ENCODE measurements around the gene HCRTR1.

The HCRTR1 gene

DNA sequence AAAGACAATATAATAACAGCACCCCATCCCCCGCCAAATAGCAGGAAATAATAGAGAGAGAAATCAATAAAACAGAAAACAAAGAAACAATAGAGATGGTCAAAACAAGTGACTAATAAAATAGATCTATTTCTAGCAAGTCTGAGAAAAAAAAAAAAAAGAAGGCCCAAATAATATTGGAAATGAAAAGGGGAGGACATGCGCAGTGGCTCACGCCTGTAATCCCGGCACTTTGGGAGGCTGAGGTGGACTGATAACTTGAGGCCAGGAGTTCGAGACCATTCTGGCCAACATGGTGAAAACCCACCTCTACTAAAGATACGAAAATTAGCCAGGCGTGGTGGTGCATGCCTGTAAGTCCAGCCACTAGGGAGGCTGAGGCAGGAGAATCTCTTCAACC, 18.5 kb upstream of the HCRTR1 start:
- no peak for DNase-seq (ENCODE audit: low read depth)

DNA sequence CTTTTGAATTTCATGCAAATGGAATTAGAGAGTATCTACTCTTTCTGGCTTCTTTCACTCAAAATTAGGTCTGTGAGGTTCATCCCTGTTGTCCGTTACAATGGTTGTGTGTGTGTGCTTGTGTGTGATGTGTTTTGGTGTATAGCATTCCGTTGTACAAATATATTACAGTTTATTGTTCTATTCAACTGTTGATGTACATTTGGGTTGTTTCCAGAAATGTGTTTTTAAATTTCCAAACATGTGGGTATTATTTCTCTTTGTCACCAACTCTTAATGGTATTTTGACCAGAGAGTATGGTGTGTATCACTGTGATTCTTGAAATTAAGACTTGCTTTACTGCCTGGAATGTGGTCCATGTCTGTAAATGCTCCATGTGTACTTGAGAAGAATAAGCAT, 16.8 kb upstream of the HCRTR1 start:
- no peak for DNase-seq (ENCODE audit: low read depth)

DNA sequence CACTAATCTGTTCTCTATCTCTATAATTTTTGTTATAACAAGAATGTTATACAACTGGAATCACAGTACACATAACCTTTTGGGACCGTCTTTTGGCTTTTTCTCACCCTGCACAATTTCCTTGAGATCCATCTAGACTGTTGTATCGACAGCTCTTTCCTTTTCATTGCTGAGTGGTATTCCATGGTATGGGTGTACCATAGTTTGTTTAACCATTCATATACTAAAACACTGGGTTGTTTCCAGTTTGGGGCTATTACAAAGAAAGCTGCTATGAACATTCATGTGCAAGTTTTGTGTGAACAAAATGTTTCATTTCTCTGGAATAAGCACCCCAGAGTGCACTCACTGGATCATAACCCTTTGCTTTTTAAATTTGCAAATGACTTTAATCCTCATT, 15.4 kb upstream of the HCRTR1 start:
- DNase-seq (ENCODE audit: low read depth): no peak

DNA sequence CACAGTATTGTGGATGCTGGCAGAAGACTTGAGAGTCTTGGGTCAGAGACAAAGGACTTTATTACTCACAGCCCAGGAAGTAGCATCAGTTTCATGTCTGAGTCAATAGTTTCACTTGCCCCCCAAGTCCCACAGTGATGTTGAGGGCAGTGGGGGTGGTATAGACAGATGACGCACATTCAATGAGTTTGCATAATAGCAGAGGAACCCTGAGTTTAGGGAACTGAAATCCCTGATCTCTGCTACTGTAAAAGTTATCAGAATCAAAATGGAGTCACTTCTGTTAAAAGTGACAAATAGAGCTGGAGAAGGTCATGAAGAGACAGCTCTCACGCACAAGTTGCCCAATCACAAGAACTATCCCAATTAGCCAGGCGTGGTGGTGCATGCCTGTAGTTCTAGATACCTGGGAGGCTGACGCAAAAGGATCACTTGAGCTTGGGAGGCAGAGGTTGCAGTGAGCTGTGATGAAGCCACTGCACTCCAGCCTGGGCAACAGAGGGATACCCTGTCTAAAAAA, 11.5 kb upstream of the HCRTR1 start:
- DNase-seq (ENCODE audit: low read depth): no peak

DNA sequence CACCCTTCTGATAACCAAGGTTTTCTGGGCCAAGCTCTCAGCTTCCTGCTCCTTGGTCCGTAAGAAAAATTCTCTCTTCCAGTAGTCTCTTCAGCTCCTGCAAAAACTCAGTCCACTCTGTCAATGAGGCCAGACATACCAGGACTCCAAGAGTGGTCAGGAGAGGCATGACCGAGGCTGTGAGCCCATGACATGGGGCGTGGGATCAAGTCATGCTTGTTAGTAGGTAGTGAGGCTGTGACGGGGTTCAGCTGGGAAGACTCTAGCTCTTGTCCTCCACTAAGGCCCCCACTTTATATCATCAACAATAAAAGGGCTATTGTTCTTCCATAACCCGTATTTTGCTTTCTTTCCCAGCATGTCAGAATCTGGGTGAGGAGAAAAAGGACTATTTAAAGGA, 10.1 kb upstream of the HCRTR1 start:
- no peak for DNase-seq (ENCODE audit: low read depth)

DNA sequence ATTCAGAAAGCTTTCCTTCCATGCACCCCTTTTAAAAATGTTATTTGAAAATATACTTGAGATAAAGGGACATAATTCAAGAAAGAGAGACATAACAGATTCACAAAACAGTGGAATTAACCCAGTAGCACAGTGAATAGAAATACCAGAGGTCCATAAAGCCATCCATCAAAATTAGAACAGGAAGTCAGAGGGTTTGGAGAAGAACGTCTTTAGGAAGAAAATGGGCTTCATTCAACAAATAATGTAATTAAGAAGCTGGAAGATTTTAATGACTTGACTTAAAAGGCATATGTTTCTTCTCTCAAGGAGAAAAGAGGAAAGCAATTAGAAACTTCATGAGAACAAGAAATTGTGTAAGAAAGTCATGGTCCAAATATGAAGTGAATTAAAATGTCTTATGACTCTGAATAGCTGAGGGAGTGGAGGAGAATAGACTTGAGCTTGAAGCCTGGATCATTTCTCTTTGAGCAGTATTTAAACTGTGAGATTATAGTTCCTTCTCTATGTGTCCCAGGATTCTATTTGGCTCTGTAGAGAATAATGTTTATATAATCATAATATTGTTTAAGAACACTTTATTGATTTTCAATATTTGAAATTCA, 7.9 kb upstream of the HCRTR1 start:
- no peak for DNase-seq (ENCODE audit: low read depth)

DNA sequence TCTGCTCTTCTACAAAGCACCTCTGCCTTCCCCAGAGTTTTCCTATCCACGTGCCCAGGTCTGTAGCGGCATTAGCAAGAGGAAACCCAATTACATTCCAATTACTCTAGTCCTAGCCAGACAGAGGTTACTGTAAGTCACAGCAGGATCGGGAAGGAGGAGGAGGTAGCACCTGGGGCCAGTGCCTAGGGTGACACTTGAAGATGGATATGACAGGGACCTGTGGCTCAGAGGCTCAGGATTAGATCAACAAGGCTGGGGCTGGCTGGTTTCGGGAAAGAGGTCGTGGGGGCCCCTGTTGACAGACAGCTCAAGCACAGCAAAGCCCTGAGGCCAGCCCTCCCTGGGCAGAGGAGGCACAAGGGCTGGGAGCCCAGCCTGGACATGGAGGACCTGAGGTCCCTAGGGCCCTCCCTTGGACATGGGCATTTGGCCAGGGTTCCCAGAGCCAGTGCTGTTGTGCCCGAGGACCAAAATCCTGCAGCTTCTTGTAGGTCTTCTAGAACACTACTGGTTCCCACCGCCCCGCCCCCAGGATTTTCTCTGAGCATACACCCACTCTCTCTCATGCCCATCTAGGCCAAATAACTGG, 3.0 kb upstream of the HCRTR1 start:
- no peak for DNase-seq (ENCODE audit: low read depth)

DNA sequence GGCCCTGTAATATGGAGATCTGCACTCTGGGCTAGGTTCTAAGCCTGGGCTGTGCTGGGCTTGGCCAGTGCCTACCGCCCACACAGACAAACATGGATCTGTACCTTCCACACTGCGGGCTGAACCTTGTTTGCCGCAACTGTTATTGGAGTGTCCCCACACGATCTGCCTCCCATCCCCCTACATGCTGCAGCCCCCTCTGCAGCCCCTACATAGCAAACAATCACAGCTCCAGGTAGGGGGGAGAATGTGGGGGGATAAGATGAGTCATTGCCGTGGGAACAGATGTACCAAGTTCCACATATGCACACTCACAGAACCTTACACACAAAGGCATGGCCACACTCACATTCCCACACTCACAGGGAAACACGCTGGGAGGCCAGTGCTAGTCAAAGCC, 2.1 kb upstream of the HCRTR1 start:
- DNase-seq (ENCODE audit: low read depth): no peak

DNA sequence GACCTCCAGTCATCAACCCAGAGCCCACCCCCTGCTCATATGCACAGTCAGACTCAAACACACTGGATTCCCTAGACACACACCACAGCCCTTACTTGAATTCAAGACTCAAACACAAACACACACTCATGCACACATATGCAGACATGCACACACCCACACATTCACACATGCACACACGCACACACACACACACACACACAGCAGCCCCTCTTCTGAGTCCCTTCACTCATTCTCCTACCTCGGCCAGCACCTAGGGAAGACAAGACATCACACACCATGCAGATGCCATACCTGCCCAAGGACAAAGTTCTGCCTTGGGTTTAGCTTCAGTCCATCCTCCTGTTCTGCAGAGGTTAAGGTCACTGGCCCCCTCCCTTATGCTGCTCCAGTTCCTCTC, 1.6 kb upstream of the HCRTR1 start:
- DNase-seq (ENCODE audit: low read depth): no peak

DNA sequence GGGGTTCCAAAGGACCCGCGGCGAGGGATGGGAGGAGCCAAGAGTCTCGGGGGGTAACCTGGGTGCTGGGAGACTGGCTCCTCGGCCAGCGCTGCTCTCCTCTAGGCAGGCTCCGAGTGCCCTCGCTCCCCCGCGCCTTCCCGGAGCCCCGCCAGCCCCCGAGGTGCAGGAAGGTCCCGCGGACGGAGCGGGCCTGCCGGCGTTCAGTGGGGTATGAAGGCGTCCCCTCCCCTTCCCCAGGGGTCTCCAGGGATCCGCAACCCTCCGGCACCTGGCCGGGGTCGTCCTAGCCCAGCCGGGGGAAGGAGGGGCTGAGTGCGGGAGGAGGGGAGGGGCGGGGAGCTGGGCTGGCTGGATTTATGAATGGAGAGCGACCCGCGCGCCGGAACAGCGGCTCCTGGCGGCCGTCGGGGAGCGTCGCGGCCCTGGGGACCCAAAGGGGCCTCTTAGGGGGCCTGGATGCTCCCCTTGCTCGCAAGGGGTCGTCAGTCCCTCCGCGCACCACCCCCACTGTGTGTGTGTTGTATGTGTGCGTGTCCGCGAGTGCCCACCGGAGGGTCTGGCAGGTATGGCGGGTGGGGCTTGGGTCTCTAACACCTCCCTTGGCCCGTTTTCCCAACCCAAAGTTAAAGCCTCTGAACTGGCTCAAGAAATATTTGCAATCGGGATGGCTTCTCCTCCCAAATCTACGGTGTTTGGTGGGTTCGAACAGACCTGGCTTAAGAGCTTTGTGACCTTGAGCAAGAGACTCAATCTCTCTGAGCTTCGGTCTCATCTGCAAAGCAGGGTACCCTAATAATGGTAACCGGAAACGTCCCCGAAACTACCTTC, 642 bp downstream of the HCRTR1 start:
- DNase-seq (ENCODE audit: low read depth): no peak

DNA sequence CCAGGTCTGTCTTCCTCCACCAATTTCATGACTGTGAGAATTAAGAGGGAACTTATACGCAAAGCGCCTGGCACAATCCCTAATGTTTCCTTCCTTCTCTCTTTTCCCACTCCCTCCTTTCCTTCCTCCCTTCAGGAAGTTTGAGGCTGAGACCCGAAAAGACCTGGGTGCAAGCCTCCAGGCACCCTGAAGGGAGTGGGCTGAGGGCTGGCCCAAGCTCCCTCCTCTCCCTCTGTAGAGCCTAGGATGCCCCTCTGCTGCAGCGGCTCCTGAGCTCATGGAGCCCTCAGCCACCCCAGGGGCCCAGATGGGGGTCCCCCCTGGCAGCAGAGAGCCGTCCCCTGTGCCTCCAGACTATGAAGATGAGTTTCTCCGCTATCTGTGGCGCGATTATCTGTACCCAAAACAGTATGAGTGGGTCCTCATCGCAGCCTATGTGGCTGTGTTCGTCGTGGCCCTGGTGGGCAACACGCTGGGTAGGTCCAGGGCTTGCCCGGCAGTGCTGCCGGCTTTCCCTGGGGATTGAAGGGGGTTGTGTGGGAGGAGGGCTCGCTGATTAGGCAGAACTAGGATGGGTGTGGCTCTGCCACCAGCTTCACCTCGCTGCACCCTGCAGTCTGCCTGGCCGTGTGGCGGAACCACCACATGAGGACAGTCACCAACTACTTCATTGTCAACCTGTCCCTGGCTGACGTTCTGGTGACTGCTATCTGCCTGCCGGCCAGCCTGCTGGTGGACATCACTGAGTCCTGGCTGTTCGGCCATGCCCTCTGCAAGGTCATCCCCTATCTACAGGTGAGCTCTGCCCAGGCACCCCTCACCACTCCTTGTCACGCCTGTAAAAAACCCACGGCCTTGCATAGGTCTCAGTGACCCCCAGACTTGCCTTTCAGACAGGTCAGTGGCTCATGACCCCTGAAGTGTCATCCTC, 1.7 kb downstream of the HCRTR1 start:
- no peak for DNase-seq (ENCODE audit: low read depth)

DNA sequence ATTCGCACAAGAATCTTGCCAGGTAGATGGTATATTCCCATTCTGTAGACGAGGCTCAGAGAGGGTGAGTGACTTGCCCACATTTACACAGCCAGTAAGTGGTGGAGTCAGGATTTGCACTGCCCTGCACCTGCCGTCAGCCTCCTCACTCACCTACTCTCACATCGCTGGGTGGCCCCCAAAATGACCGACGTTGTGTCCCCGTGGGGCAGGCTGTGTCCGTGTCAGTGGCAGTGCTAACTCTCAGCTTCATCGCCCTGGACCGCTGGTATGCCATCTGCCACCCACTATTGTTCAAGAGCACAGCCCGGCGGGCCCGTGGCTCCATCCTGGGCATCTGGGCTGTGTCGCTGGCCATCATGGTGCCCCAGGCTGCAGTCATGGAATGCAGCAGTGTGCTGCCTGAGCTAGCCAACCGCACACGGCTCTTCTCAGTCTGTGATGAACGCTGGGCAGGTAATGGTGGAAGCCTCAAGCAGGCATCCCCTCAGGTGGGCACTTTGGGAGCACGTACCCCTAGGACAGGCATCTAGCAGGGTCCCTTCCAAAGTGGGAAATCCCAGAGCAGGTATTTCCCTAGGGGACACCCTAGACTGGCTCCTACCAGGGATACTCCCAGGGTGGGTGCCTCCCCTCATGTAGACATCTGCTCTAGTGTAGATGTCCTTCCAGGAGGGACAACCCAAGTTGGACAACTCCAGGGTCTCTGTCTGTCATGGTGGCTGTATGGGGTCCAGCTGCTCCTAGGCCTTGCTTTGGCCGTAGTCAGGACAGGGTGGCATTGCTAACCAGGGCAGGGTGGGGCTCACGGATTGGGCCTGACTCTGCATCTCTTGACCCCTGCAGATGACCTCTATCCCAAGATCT, 3.4 kb downstream of the HCRTR1 start:
- no peak for DNase-seq (ENCODE audit: low read depth)

DNA sequence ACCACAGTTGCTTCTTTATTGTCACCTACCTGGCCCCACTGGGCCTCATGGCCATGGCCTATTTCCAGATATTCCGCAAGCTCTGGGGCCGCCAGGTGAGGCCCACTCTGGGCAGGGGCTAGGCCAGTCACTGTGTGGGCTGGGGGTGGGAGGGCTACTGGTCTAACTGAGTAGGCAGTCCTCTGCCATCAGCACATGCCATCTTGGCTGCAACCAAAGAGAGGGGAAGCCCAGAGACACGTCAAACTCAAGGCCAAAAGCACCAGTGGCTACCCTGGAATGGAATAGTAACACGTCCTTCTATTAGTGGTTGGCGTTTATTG, 4.0 kb downstream of the HCRTR1 start:
- no peak for DNase-seq (ENCODE audit: low read depth)

DNA sequence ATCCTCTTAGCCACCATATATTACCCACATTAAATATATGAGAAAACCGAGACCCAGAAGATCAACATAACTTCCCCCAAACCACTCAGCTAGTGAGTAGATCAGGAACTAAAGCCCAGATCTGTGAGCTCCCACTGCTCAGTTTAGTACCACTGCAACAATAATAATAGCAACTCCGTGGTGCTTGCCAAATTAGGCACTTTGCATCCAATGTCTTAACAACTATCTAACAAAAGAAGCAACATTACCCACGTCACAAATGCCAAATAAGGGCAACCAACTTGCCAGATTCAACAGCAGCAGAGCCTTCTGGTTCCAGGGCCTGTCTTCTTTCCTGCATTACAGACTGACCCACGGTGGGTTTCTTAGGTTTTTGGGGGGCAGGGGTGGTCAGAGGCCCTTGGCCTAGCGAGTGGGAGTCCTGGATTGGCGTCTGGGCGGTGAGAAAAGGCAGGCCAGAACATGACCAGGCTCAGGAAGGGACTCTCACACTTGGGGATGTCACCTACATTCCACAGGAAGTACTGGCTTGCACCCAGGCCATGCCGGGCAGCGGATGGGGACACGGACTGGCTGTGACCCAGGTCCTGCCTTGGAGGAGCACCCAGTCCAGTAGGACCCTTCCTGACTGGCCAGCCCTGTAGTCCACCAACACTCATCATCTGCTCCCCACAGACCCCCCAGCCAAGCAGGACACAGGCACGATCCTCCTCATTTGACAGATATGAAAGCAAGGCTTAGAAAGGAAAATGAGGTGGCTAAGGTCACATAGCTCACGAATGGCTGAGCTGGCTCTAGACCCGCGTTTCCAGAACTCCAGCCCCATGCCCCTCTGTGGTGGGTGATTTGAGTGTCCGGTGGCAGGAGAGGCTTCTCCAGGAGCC, 4.6 kb downstream of the HCRTR1 start:
- DNase-seq (ENCODE audit: low read depth): no peak

DNA sequence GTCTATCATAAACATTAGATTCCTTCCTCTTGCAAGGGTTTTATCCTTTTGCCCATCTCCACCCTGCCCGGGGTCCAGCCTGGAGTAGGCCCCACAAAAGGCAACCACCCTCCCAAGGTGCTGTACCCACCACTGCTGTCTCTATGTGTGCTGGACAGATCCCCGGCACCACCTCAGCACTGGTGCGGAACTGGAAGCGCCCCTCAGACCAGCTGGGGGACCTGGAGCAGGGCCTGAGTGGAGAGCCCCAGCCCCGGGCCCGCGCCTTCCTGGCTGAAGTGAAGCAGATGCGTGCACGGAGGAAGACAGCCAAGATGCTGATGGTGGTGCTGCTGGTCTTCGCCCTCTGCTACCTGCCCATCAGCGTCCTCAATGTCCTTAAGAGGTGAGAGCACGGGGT, 5.9 kb downstream of the HCRTR1 start:
- no peak for DNase-seq (ENCODE audit: low read depth)

DNA sequence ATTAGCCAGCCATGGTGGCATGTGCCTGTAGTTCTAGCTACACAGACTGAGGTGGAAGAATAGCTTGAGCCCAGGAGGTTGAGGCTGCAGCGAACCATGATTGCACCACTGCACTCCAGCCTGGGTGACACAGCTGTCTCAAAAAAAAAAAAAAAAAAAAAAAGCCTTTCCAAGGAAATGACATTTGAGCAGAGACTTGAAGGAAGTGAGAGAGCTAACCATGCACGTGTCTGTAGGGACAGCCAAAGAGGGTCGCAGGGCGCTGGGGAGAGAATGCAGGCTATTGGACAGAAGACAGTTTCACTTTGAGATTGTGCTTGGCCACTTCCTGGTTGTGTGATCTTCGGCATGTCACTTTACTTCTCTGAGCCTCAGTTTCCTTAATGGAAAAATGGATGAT, 6.8 kb downstream of the HCRTR1 start:
- DNase-seq (ENCODE audit: low read depth): no peak

DNA sequence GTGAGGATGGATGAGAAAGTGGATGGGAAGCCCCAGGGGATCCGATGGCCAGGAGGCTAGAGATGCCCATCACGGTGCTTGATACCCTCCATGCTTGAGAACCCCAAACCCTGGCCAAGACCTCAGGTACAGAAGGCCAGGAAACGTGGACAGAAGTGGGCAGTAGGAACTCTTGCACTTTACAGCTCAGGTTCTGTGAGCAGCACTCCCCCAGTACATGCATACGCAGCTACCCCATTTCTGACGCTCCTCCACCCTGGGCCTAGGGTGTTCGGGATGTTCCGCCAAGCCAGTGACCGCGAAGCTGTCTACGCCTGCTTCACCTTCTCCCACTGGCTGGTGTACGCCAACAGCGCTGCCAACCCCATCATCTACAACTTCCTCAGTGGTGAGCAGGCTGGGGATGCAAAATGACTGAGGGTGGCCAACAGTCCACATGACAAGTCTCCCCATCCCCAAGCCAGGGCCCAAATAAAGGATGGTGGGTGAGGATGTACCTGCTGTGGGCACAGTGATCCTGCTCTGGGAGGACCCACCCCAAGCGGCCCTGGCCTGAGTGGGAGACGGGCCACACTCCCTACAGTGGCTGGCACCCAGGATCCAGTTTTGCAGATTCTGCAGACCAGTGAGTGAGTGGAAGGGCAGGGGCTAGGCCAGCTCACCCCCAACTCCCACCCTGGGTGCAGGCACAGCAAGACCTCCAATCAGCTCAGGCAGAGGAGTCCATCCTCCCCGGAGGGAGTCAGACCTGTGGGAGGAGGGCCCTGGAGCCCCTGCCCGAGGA, 7.4 kb downstream of the HCRTR1 start:
- no peak for DNase-seq (ENCODE audit: low read depth)

DNA sequence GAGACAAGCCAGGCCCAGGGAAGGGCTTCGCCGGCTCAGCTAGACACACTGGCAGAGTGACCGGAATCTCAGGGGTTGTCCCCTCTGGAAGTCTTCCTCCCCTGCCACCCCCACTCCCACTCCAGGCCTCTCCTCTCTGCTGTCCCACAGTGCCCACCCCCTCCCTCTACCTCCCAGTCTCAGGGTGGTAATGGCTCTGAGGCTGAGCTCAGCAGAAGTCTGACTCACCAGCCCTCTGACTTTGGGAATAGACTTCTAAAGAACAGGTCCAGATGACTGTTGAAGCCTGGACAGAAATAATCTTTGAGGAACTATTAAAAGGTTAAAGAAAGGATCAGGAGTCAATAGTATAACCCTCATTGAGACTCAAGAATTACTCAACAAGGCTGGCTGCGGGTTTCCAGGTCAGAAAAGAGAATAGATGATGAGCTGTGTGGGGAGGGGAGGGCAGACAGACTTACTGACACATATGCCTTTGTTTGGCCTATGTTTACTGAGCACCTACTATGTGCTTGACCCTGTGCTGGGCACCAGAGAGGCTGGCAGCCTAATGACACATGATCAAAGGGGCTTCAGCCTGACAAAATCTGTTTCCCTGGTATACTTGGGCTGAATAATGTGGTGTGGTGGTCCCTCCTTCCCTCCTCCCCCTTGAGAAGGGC, 8.2 kb downstream of the HCRTR1 start:
- no peak for DNase-seq (ENCODE audit: low read depth)

Measured in CMK (cell line).